Immature natural killer cell (primary cell): ENCODE results near the gene ALDH1A3. TPM values are rescaled to one million over a fixed set of nuclear protein-coding genes. Genes with fewer than 3 reads are reported as not detected.

Source experiments
- DNase-seq, 3 donors: peaks; one replicate each; pipeline ENCODE4 v3.0.0; 2022; ENCODE audit warnings: mixed read lengths in 1 of 3
- H3K27ac Mint-ChIP-seq, 6 donors: one replicate each; pipeline ENCODE4 v1.8.0; 2020; ENCODE audit warnings: mixed read lengths in 6 of 6, mild to moderate bottlenecking in 5 of 6, inconsistent platforms in 4 of 6, moderate library complexity in 3 of 6
- H3K27me3 Mint-ChIP-seq, 3 donors: one replicate each; pipeline ENCODE4 v1.8.0; 2020 to 2021; ENCODE audit warnings: low read depth in 3 of 3, mild to moderate bottlenecking in 3 of 3, mixed read lengths in 3 of 3, moderate library complexity in 3 of 3, inconsistent platforms in 1 of 3
- H3K36me3 Mint-ChIP-seq, 3 donors: one replicate each; pipeline ENCODE4 v1.8.0; 2020; ENCODE audit warnings: mixed read lengths in 3 of 3, inconsistent platforms in 2 of 3, mild to moderate bottlenecking in 2 of 3
- H3K4me1 Mint-ChIP-seq, 2 donors: one replicate each; pipeline ENCODE4 v1.8.0; 2020; ENCODE audit warnings: inconsistent platforms in 2 of 2, mild to moderate bottlenecking in 2 of 2, mixed read lengths in 2 of 2, moderate library complexity in 1 of 2
- H3K4me3 Mint-ChIP-seq, 5 donors: one replicate each; pipeline ENCODE4 v1.8.0; 2020; ENCODE audit warnings: mild to moderate bottlenecking in 5 of 5, mixed read lengths in 5 of 5, inconsistent platforms in 3 of 5, moderate library complexity in 3 of 5
- H3K9me3 Mint-ChIP-seq, 6 donors: one replicate each; pipeline ENCODE4 v1.8.0; 2020; ENCODE audit warnings: mild to moderate bottlenecking in 6 of 6, mixed read lengths in 6 of 6, inconsistent platforms in 4 of 6, moderate library complexity in 3 of 6
- polyA plus RNA-seq, 3 donors: library from polyadenylated mRNA; unstranded; fragments of 300-500 nt; fragmentation: Illumina TruSeq; gene quantifications; one replicate each; pipeline ENCODE4 v1.2.3, GENCODE V29; 2021

ALDH1A3 gene
- polyA plus RNA-seq, 3 donors from 2014 or later, result not detected

- H3K27ac Mint-ChIP-seq, result no peak overlapping the region
- DNase-seq, result no peak
- peaks cover 0 to 7% (median 2%) of the 10 kb centered on the region in 3 donors for H3K27me3 Mint-ChIP-seq
- no peaks in the 10 kb centered on the region for H3K4me1 Mint-ChIP-seq
- H3K36me3 Mint-ChIP-seq, result no peaks in the 10 kb centered on the region
- no peak overlapping the region for H3K4me3 Mint-ChIP-seq
- H3K9me3 Mint-ChIP-seq, result no peaks in the 10 kb centered on the region
Measured at GRCh38 chr15:100897221-100898151, 17.9 kb downstream of the ALDH1A3 start.

GRCh38 chr15:100898152-100898490 is 18.5 kb downstream of the ALDH1A3 start:
- H3K27ac Mint-ChIP-seq, result no peak overlapping the region
- no peaks in the 10 kb centered on the region for H3K4me1 Mint-ChIP-seq
- H3K36me3 Mint-ChIP-seq, result no peaks in the 10 kb centered on the region
- no peaks in the 10 kb centered on the region for H3K9me3 Mint-ChIP-seq
- DNase-seq, result no peak
- no peak overlapping the region for H3K4me3 Mint-ChIP-seq
- H3K27me3 Mint-ChIP-seq, result peaks cover 0 to 4% (median 2%) of the 10 kb centered on the region in 3 donors

DNA sequence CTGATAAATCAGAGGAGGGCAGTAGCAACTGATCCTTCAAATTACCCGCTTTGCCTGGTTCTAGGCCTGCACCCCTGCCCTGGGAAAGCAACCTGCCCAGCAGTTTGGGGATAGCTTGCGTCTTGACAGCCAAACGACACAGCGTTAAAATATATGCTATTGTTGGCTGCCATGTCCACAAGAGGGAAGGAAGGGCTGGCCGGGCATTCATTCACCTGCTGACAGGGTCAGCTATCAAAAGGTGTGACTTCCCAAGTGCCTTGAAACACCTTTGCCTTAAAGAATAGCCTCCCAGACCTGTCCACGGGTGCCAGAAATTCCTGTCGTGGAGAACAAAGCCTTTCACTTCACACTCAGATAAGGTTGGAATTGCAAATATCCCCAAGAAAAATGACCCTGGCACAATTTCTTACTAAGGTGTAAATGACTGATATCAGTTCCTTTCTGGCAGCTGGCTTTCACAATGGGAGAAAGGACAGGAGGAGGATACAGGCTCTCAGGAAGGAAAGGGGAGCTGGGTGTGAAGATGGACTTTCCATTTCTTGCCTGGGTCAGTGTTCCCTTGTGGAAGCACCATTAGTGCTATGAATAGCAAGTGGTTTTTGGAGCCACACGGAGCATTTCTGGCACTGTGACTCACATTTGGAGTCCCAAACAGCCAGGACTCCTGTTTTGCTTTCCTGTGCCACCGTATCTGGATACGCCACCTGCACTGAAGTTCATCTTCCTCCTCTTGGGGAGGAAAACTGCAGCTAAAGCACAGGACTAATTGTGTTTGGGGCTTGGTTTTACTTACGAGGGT is 19.2 kb downstream of the ALDH1A3 start:
- peaks cover 0 to 4% (median 2%) of the 10 kb centered on the region in 3 donors for H3K27me3 Mint-ChIP-seq

GRCh38 chr15:100899601-100900000 is 20.0 kb downstream of the ALDH1A3 start:
- Mint-ChIP-seq H3K4me1 (no peaks in the 10 kb centered on the region), H3K9me3 (no peaks in the 10 kb centered on the region), H3K4me3 (no peak overlapping the region), H3K27ac (no peak overlapping the region), H3K27me3 (peaks cover 0 to 4% (median 2%) of the 10 kb centered on the region in 3 donors), H3K36me3 (no peaks in the 10 kb centered on the region)
- no peak for DNase-seq

More for the DNA sequence above, 19.2 kb downstream of the ALDH1A3 start:
- H3K36me3 Mint-ChIP-seq, result no peaks in the 10 kb centered on the region
- H3K4me3 Mint-ChIP-seq, result no peak overlapping the region
- no peaks in the 10 kb centered on the region for H3K9me3 Mint-ChIP-seq
- no peak overlapping the region for H3K27ac Mint-ChIP-seq
- H3K4me1 Mint-ChIP-seq, result no peaks in the 10 kb centered on the region
- DNase-seq, result no peak

DNA sequence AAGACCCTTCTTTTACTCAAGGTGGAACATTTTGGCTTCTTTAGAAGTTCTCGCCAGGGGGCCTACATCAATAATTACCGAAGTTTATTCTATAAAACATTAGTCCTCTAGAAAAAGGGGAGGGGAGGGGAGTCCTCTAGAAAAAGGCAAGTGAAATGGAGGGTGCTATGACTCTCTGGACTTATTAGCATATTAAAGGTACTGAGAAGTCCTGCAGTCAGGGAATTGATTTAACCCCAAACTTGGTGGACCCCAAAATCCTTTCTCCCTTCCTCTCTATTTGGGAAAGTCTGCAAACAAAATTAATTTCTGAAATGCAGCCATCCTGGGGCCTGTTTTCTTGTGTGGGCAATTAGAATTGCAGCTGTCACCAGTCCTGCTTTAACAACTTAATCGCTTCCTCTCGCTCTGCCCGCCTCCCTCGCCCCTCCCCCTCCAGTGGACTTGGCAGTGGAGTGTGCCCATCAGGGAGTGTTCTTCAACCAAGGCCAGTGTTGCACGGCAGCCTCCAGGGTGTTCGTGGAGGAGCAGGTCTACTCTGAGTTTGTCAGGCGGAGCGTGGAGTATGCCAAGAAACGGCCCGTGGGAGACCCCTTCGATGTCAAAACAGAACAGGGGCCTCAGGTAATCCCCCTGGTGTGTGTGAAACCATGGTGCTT is 20.6 kb downstream of the ALDH1A3 start:
- no peak for DNase-seq
- Mint-ChIP-seq H3K36me3 (no peaks in the 10 kb centered on the region), H3K27me3 (peaks cover 0 to 4% (median 2%) of the 10 kb centered on the region in 3 donors), H3K27ac (no peak overlapping the region), H3K9me3 (no peaks in the 10 kb centered on the region), H3K4me1 (no peaks in the 10 kb centered on the region), H3K4me3 (no peak overlapping the region)

- Mint-ChIP-seq H3K4me1 (no peaks in the 10 kb centered on the region), H3K27me3 (peaks cover 0 to 2% (median 2%) of the 10 kb centered on the region in 3 donors), H3K27ac (no peak overlapping the region), H3K9me3 (no peaks in the 10 kb centered on the region), H3K4me3 (no peak overlapping the region), H3K36me3 (no peaks in the 10 kb centered on the region)
- no peak for DNase-seq
Measured at GRCh38 chr15:100900795-100901169, 21.2 kb downstream of the ALDH1A3 start.

DNA sequence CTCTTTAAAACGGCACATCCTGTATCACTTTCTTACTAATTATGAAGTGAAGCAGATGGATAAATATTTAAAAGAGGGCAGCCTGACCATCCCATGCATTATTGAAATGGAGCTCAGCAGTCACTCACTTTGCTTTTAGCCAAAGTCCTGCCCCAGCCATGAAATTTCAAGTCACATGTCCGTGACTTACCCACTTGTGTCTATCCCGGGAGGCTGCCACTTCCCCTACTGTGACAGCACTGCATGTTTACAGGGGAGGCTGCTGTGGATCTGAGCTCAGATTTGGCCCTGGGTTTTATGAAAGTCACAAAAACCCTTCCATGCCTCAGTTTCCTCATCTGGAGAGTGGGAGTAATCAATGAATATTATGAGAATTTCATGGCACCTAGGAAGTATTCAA is 21.7 kb downstream of the ALDH1A3 start:
- no peak for DNase-seq
- Mint-ChIP-seq H3K4me1 (no peaks in the 10 kb centered on the region), H3K4me3 (no peak overlapping the region), H3K27me3 (peaks cover 0 to 2% (median 2%) of the 10 kb centered on the region in 3 donors), H3K27ac (no peak overlapping the region), H3K9me3 (no peaks in the 10 kb centered on the region), H3K36me3 (no peaks in the 10 kb centered on the region)

DNA sequence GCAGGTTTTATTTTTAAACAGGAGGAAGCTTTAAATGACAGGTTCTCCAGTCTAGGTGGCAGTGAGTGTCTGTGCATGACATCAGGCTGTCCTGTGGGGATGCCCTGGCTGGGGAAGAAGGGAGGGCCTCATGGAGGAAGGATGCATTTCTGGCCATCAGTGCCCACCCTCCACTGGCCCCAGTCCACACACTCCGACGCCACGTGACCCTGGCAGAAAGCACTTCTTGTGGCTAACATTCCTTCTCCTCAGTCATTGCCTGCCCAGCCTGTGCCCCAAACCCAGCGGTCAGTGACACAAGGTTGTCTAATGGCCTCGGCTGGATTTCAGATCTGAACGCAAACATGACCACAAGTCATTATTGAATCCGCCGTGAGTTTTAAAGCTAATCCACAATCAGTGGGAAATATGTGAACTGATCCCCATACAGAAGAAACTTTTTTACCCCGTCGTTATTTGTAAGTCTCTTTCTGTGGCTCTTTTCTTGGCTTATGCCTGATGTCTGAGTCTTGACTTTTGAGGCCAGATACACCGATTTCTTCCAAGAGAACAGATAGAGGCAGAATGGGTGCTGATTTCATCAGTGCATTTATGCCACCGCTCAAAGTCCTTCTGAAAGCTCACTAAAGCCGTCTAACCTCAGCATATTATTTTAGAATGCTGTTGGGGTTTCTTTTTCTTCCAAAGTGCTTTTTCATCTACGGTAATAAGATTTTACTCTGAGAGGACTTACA is 22.2 kb downstream of the ALDH1A3 start:
- DNase-seq, result no peak
- Mint-ChIP-seq H3K4me1 (no peaks in the 10 kb centered on the region), H3K27me3 (peaks cover 2% of the 10 kb centered on the region in 3 donors), H3K4me3 (no peak overlapping the region), H3K27ac (no peak overlapping the region), H3K36me3 (no peaks in the 10 kb centered on the region), H3K9me3 (no peaks in the 10 kb centered on the region)

DNA sequence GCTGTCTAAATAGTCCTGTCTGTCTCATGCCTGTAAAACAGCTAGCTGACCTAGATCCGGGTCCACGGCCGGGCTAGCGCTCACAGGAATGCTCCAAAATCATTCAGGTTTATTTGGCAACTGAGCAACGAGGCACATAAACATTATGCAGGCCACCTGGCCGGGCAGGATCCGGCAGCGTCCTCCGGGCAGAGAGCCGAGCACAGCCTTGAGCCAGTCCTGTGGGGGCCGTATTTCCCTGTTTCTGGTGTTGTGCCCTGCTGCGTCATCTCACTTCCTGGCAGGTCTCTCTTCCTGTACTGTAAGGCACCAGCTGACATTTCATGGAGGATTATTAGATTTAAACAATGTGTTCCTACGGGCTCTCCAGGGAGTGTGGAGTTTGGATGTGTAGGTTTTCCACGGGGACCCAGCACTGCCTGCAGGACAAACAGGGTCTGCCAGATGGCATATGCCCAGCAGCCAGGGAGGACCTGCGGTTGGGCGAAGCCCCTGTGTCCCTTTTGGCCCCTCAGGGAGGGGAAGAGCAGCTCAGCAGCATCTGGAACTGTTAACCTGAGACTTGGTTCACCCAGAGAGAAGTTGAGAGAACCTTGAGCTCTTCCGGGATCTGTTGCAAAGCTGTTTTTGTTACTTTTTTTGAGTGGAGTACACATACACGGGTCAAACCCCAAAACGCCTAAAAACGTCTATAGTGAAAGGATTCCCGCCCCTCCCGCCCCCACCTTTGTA is 23.0 kb downstream of the ALDH1A3 start:
- no peak overlapping the region for H3K27ac Mint-ChIP-seq
- H3K4me1 Mint-ChIP-seq, result no peaks in the 10 kb centered on the region
- DNase-seq, result no peak
- no peak overlapping the region for H3K4me3 Mint-ChIP-seq
- no peaks in the 10 kb centered on the region for H3K36me3 Mint-ChIP-seq
- H3K27me3 Mint-ChIP-seq, result peaks cover 1 to 2% (median 2%) of the 10 kb centered on the region in 3 donors
- H3K9me3 Mint-ChIP-seq, result no peaks in the 10 kb centered on the region

- H3K27ac Mint-ChIP-seq, result no peak overlapping the region
- H3K4me3 Mint-ChIP-seq, result no peak overlapping the region
- no peaks in the 10 kb centered on the region for H3K36me3 Mint-ChIP-seq
- DNase-seq, result no peak
- H3K27me3 Mint-ChIP-seq, result peaks cover 0 to 2% (median 2%) of the 10 kb centered on the region in 3 donors
- no peaks in the 10 kb centered on the region for H3K4me1 Mint-ChIP-seq
- H3K9me3 Mint-ChIP-seq, result no peaks in the 10 kb centered on the region
Measured at GRCh38 chr15:100903168-100903554, 23.5 kb downstream of the ALDH1A3 start.

- DNase-seq, result no peak
- Mint-ChIP-seq H3K9me3 (no peaks in the 10 kb centered on the region), H3K4me1 (no peaks in the 10 kb centered on the region), H3K36me3 (no peaks in the 10 kb centered on the region), H3K4me3 (no peak overlapping the region), H3K27ac (no peak overlapping the region), H3K27me3 (peaks cover 1 to 2% (median 2%) of the 10 kb centered on the region in 3 donors)
Measured at GRCh38 chr15:100905850-100906249, 26.2 kb downstream of the ALDH1A3 start.

- no peaks in the 10 kb centered on the region for H3K36me3 Mint-ChIP-seq
- H3K4me1 Mint-ChIP-seq, result no peaks in the 10 kb centered on the region
- no peak overlapping the region for H3K27ac Mint-ChIP-seq
- H3K4me3 Mint-ChIP-seq, result no peak overlapping the region
- H3K9me3 Mint-ChIP-seq, result no peaks in the 10 kb centered on the region
- H3K27me3 Mint-ChIP-seq, result peaks cover 0 to 8% (median 1%) of the 10 kb centered on the region in 3 donors
- no peak for DNase-seq
Measured at GRCh38 chr15:100908466-100908865, 28.8 kb downstream of the ALDH1A3 start.

- no peak for DNase-seq
- Mint-ChIP-seq H3K27me3 (peaks cover 0 to 8% (median 2%) of the 10 kb centered on the region in 3 donors), H3K27ac (no peak overlapping the region), H3K36me3 (no peaks in the 10 kb centered on the region), H3K9me3 (no peaks in the 10 kb centered on the region), H3K4me3 (no peak overlapping the region), H3K4me1 (no peaks in the 10 kb centered on the region)
Measured at GRCh38 chr15:100909565-100909964, 29.9 kb downstream of the ALDH1A3 start.
